Measurements from ENCODE around the gene PLN.

DNA sequence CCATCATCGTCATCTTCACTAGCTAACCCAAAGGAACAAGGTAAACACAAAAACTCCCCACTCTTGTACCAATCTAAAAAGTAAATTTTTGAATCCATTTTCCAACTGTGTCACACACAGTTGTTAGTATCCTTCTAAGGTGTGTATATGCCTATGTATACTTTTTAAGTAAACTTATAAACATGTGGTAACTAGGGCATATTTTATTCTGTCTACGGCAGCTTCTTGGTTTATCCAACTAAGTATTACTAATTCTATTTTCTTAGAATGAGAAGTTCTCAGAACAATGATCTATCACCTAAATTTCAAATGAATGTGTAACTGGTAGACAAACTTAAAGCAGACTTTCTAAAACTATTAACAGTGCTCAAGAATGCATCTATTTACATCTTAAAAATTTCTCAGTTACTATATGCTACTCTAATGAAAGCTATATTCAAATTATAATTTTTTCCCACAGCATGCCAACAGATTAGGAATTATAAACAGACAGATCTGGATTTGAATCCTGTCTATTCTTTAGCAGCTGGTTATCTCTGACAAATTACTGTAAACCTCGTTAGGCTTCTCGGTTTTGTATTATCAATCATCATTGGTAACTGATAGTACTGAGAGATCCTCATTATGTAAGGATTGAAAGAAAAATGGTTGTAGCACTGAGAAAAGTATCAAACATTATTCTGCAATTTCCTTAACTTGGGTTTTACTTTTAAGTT lies 1.8 kb upstream of the PLN start:
- TF ChIP-seq POLR2AphosphoS5 (IDR thresholded peaks at IDR 0.05), result no peak
- TF ChIP-seq, protein P1, sequence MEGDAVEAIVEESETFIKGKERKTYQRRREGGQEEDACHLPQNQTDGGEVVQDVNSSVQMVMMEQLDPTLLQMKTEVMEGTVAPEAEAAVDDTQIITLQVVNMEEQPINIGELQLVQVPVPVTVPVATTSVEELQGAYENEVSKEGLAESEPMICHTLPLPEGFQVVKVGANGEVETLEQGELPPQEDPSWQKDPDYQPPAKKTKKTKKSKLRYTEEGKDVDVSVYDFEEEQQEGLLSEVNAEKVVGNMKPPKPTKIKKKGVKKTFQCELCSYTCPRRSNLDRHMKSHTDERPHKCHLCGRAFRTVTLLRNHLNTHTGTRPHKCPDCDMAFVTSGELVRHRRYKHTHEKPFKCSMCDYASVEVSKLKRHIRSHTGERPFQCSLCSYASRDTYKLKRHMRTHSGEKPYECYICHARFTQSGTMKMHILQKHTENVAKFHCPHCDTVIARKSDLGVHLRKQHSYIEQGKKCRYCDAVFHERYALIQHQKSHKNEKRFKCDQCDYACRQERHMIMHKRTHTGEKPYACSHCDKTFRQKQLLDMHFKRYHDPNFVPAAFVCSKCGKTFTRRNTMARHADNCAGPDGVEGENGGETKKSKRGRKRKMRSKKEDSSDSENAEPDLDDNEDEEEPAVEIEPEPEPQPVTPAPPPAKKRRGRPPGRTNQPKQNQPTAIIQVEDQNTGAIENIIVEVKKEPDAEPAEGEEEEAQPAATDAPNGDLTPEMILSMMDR (IDR thresholded peaks at IDR 0.05), result no peak
- TF ChIP-seq POLR2A (IDR thresholded peaks at IDR 0.05), result no peak

All from prostate gland (tissue), 2 donors.